NCI-H510A (cell line): Measurements from ENCODE around the gene ZNF732.
"Not testable (repeated sequence)": the region's sequence is repeated elsewhere in the genome, so short reads cannot be mapped to it uniquely, and the experiment has no call there.

Experiments used
- DNase-seq: peaks from one replicate; lab custom pipeline; 2025; lab: John Stamatoyannopoulos, UW

Gene ZNF732

DNA sequence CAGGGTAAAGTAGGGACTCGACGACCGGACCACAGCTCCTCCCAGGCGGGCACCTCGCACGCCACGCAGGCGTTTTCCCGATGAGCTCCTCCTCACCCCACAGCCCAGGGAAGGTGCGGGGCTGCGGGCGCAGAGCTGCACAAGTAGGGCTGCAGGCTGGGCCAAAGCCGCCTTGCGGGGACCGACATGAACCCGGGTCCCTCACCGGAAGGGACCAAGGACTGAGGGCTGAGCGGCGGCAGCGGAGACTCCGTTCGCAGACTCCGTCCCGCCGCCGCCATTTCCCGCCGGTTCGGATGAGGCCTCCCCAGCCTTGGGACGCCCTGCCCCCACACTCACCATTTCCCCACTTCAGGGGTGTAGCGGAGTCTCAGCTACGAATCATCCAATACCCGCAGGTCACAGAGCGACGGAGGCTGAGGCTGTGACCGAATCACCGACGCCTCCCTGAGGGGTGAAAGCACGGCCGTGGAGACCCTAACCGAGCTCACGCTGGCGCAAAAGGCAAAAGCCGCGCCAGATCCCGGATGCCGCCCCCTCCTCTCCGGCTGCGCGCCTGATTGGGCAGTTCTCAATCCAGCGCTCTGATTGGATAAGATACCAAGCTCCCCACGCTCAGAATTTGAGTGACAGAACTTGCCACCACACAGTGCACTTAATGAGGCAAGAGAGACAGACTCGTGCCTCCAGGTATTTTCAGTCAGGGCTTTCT is at the start of gene ZNF732:
Gene ZNF732 (minus strand): TSS at position 506 of the 712 bp plus-strand sequence. CDS start 164 bp downstream, at position 342.
- DNase-seq: peak; percentile 15

DNA sequence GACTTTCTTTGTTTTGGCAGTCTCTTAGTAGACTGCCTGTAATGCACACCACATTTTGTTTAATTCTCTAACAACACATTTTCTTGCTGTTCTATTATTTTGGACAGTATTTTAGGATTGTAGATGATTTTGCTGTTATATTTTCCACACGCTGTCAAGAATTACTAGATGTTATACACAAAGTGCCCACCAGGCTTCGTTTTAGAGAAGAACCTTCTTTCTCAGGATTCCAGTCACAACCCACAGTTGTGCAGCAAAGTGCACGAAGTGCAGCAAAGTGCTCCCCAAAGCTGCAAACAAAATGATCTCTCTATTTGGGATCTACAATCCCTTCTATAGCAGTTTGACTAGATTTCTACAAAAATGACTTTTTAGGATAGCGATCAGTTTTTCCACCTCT is 34.7 kb upstream of the ZNF732 start:
- DNase-seq: no peak

DNA sequence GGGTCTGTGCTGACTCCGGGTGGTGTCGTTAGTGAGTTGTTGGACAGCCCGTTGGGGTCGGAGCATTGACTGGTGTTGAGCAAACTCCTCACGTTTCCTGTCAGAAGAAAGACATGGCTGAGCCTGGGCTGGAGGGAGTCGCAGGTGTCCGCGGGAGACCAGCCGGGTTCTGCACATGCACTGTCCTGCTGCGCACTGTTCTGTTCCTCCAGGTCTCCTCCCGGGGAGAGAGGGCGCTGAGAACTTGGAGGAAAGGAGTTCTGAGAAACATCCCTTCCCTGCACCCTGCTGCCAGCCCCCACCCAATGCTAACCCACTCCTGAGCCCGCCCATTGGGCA is 33.5 kb upstream of the ZNF732 start:
- no peak for DNase-seq

DNA sequence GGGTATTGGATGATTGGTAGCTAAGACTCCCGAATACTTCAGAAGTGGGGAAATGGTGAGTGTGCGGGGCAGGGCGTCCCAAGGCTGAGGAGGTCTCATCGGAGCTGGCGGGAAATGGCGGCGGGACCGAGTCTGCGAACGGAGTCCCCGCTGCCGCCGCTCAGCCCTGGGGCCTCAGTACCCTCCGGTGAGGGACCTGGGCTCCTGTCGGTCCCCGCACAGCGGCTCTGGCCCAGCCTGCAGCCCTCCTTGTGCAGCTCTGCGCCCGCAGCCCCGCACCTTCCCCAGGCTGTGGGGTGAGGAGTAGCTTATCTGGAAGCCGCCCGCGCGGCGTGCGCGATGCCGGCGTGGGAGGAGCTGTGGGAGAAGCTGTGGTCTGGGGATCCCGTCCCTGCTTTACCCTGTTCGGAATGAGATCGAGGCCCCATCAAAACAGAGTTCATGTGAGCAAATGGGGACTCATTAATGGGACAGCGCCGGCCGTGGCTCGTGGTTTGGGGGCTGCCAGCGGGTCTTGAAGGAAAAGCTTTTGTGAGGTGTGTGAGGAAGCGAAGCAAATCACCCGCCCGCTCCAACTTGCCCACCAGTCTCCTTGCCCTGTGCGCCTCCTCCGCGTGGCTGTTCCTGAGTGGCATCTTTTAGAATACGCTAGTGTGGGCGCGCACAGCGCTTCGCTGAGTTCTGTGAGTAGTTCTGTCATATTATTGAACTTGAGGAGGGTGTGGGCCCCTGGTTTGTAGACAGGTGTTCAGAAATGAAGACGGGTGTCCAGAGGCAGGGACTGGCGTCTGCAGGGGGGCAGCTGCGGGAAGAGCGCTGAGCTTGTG is 32.9 kb upstream of the ZNF732 start:
- DNase-seq: no peak

DNA sequence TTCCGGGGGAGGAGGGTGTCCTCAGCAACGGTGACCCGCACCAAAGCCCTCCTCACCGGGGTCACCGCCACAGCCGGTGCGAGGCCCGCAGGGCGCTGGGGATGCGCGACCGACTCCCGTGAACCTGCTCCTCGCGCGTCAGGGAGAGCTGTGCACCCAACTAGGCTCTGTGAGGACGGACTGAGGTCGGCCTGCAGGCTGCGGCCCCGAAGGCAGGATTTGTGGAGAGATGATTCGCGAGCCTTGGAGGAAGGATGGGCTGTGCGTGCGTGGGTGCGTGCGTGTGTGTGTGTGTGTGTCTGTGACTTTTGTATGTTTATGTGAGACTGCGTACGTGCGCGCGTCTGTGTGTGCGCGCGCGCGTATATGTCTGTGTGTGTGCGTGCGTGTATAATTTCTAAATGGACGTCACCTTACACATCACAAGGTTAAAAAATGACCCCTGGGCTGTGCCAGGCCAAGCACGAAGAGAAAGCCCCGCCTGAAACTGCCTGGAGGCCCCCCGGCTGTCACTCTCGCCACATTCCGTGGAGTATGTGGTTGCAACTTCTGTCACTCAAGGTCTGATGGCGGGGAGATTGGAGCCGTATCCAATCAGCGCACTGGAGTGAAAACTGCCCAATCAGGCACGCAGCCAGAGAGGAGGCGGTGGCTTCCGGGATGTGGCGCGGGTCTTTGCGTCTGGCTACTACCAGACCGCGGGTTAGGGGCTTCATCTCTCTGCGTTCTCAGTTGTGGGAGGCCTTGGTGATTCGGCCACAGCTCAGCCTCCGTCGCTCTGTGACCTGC is 32.1 kb upstream of the ZNF732 start, which contains the start of gene ZNF141:
Gene ZNF141 (plus strand): TSS at position 672 of the 789 bp plus-strand sequence. CDS start 170 bp downstream, outside the sequence.
- peak; percentile 82 for DNase-seq

DNA sequence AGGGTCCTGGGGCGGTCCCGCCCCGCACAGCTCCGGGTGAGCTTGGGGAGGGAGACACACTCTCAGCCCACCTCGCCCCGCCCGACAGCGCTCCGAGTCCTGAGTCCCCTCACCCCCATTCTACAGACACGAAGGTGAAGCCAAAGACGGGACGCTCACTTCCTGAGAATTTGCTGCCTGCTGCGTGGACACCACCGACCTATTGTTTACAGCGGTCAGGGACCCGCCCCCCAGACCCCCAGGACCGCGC is 31.5 kb upstream of the ZNF732 start:
- no peak for DNase-seq

DNA sequence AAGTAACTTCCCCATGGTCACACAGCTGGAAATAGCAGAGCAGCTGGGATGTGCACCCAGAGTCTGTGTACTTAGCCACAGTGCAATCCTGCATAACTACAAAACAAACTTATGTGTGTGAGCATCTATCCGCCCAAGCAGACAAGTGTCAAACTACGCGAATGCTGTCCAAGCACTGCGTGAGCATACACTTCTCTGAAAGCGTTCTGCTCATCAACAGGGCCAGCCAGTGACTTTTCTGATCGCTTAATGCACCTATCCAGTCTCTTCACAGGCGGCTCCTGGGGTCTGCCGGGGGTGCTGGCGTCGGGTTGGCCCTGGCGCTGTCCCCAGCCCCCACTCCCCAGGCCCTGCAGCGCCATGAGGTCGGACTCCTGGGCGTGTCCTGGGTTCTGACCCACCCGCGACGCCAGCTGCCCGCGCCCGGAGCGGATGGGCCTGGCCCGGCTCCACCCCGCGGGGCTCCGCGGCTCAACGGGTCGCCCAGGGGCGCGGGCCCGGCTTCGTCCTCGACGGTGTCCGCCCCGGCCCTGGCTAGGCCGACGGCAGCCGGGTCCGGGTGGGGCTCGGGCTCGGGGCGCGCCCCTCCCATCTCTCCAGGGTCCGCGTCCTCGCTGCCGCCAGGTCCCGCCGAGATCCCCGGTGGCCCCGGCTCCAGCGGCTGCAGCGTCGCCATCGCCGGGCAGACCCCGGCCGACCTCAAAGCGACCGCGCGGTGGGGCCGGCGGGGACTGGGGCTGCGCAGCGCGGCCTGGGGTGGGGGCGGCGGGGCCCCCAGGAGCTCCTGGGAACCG is 31.0 kb upstream of the ZNF732 start:
- DNase-seq: no peak

DNA sequence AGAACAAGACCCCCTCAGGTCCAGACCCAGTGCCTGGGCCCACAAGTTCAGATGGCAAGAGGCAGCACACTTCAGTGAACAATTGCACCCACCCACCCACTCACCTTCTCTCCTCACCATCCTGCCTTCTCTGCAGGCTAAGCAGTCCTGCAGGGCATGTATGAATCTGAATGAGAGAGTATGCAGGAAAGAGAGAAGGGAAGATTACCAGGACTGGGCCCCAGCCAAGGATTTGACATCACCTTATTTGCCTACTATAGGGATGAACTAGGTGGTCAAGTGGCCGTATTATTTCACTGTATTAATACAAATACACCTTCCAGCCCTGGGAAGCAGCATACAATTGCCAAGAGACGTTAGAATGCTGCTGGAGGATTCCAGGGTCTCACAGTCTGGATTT is 30.2 kb upstream of the ZNF732 start:
- no peak for DNase-seq

DNA sequence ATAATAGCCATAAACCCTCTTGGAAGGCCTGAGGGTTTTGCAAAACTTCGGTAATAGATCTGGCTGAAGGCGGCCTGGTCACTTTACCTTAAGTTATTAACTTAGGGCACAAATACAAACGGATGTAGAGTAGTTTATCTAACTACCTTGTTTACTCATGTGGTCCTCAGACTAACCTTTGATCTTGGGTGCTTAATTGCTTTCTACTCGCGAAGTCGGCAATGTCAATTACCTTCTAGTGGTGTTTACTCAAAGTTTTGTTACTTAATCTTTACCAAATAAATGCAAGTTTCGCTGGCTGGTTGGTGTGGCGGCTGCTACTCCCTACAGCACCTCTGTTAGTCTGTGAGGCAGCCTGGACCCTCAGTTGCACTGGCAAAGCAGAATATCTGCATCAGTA is 23.5 kb upstream of the ZNF732 start:
- DNase-seq: no peak

DNA sequence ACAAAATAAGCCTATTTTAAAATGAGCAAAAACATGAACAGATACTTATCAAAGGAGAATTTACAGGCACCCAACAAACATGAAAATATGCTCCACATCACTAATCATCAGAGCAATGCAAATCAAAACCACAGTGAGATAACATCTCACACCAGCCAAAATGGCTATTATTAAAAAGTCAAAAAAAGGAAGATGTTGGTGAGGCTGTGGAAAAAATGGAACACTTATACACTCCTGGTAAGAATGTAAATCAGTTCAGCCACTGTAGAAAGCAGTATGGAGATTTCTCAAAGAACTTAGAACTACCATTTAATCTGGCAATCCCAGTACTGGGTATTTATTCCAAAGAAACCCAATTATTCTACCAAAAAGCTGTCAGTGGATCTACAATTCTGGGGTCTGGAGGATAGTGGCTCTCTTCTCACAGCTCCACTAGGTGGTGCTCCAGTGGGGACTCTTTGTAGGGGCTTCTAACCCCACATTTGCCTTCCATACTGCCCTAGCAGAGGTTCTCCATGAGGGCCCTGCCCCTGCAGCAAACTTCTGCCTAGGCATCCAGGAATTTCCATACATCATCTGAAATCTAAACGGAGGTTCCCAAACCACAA is 9.1 kb upstream of the ZNF732 start:
- DNase-seq: no peak

DNA sequence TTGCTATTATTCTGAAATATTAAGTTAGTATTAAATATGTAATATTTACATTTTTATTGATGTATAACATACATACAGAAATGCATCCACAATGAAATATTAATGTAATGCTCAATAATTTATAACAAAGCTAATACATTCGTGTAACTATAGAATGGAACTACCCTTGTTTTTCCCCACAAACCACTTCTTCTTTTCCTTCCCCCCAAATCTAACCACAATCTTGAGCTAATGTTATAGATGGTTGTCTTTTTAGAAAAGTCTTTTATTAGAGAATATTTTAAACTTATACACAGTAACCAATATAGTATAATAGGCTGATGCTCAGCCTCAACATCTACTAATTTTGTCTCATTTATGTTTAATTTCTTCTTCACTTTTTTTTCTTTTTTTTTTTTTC is 4.5 kb upstream of the ZNF732 start:
- no peak for DNase-seq

DNA sequence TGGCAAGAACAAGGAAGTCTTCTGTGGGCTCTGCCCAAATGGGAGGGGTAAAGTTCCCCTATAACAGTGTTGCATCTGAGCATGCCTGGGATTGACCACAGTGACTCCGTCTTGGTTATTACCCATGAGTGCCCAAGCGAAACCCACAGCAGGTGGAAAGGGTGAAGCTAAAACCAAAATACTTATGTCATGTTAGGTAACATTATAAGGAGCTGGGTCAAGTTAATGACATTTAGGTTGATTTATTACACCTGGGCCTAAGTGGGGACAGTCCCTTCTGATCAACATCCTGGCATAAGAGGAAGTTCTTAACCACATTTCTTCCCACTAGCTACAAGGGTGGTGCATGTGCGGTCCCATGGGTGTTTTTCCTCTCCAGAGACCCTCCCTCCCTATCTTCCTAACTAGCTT is 1.3 kb upstream of the ZNF732 start:
- no peak for DNase-seq

DNA sequence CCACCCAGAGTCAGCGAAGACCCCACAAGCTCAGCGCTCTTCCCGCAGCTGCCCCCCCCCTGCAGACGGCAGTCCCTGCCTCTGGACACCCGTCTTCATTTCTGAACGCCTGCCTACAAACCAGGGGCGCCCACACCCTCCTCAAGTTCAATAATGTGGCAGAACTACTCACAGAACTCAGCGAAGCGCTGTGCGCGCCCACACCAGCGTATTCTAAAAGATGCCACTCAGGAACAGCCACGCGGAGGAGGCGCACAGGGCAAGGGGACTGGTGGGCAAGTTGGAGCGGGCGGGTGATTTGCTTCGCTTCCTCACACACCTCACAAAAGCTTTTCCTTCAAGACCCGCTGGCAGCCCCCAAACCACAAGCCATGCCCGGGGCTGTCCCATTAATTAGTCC is 758 bp downstream of the ZNF732 start:
- not testable (repeated sequence) for DNase-seq

DNA sequence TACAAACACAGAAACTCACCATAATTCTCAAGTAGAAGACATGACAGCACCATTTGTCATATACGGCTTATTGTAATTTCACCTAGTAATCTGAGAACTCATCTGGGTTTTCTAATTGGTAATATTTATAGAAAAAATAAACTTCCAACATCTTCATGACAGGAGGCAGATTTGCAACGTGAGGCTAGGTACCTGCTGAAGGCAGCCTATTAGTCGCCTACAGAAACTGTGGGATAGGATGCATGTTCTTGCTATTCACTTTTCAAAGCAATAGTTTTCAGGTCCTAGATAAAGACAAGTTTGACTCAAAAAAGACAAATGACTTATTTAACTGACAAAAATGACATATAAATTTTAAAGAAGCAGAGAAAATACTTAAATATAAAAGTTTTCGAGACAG is 2.9 kb downstream of the ZNF732 start:
- DNase-seq: no peak

DNA sequence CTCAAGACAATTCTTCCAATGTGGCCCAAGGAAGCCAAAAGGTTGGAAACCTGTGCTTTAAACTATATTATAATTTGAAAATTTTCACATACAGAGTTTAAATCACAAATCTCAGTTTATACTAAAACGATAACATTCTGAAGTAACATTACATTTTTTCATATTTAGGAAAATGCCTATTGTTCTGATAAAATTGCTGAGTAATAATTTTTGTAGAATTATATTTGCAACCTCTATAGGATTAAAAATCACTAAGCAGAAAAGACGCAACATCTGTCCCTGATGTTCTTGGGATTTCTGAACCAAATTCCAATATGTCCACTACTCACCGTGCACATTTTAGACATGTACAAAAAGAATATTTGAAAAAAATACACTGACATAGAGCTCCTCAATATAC is 10.5 kb downstream of the ZNF732 start:
- DNase-seq: no peak

DNA sequence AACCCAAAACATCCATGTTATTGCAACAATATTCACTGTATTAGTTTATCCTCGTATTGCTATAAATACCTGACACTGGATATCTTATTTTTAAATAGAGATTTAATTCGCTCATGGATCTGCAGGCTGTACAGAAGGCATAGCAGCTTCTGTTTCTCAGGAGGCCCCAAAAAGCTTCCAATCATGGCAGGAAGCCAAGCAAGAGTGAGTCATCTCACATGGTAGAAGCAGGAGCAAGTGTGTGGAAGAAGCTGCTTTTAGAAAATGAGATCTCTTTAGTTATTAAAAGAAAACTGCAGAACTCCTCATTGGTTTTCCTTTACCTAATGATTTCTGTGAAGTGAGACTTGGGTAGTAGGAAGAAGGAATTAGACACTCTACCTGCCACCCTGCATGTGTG is 16.4 kb downstream of the ZNF732 start:
- DNase-seq: no peak

DNA sequence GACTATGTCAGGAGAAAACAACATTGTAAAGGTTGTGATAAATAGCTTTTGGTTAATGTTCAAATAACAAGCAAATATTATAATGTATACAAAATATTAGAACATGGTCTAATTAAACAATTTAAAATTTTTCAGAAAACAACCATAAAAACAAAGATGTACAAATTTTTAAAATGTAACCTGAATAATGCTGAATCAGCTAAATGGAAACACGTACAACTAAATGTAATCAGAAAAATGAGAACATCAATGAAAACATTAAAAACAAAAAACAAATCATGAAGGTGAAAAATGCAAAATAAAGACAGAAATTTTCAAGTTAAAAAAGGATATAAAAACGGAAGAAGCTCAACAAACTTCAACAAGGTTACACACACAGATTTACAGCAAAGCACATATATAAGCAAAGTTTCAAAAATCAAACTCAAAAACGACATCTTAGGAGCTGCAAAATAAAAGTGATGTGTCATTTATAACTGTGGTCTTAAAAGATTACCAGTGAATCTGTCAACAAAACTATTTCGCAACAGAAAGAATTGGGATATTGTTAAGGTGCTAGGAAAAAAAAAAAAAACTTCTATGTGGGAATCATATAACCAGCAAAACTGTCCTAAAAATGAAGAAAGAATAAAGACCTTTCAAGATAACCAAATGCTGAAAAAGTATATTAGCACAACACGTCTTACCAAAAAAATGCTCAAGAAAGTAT is 31.8 kb downstream of the ZNF732 start:
- no peak for DNase-seq

DNA sequence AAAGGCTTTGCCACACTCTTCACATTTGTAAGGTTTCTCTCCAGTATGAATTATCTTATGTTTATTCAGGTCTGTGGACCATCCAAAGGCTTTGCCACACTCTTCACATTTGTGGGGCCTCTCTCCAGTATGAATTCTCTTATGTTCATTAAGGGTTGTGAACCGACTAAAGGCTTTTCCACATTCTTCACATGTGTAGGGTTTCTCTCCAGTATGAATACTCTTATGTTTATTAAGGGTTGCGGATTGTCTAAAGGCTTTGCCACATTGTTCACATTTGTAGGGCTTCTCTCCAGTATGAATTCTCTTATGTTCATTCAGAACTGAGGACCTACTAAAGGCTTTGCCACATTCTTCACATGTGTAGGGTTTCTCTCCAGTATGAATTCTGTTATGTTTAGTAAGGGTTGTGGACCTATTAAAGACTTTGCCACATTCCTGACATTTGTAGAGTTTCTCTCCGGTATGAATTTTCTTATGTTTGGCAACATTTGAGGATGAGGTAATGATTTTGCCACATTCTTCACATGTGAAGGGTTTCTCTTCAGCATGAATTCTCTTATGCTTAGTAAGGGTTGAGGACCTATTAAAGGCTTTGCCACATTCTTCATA is 33.7 kb downstream of the ZNF732 start:
- no peak for DNase-seq

DNA sequence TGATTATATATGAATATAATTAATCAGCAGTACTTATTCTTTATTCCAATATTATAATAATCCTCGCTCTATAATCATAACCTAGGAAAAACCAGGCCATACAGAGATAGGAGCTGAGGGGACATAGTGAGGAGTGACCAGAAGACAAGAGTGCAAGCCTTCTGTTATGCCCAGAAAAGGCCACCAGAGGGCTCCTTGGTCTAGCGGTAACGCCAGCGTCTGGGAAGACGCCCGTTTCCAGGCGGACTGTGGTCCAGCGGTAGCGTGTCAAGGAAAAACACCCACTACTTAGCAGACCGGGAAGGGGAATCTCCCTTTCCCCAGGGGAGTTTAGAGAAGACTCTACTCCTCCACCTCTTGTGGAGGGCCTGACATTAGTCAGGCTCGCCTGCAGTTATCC is 46.0 kb downstream of the ZNF732 start:
- not testable (repeated sequence) for DNase-seq

DNA sequence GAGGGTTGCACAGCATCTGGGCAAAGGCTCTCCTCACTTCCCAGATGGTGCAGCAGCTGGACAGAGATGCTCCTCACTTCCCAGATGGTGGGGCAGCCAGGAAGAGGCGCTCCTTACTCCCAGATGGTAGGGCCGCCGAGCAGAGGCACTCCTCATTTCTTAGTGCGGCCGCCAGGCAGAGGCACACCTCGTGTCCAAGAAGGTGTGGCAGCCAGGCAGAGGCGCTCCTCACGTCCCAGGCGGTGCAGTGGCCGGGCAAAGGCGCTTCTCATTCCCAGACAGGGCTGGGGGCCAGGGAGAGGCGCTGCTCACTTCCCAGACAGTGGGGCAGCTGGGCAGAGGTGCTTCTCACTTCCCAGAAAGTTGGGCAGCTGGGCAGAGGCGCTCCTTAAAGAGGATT is 48.8 kb downstream of the ZNF732 start:
- no peak for DNase-seq
